GM20000 (cell line): ENCODE measurements around the gene S100A11.

ENCODE experiments used
- DNase-seq: peaks from one replicate; pipeline ENCODE4 v3.0.0; 2012; ENCODE audit warnings: low spot score
- TF ChIP-seq, protein P1 (sequence below): IDR thresholded peaks from 2 replicates; pipeline ENCODE4 v1.5.1; 2012; ENCODE audit warnings: mild to moderate bottlenecking, control low read depth; ENCODE audit errors: extremely low read depth, missing control alignments

The S100A11 gene

DNA sequence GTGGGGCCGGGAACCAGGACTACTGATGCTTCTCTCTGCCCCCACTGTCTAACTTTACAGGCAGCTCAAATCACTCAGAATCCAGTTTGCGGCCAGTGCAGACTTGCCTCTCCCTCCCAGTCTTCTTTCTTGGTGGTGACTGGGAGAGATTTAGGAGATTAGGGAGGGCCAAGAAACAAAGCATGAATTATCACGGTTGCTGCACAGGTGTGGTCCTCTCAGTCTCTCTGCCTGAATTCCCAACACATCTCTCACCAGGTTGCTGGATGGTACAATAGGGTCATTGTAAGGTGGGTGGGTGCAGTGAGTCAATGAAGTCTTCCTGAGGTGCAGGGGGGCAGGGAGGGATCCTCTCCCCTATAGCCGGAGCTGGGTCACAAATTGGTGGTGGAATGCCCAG is 12.6 kb downstream of the S100A11 start:
- TF ChIP-seq, protein P1, sequence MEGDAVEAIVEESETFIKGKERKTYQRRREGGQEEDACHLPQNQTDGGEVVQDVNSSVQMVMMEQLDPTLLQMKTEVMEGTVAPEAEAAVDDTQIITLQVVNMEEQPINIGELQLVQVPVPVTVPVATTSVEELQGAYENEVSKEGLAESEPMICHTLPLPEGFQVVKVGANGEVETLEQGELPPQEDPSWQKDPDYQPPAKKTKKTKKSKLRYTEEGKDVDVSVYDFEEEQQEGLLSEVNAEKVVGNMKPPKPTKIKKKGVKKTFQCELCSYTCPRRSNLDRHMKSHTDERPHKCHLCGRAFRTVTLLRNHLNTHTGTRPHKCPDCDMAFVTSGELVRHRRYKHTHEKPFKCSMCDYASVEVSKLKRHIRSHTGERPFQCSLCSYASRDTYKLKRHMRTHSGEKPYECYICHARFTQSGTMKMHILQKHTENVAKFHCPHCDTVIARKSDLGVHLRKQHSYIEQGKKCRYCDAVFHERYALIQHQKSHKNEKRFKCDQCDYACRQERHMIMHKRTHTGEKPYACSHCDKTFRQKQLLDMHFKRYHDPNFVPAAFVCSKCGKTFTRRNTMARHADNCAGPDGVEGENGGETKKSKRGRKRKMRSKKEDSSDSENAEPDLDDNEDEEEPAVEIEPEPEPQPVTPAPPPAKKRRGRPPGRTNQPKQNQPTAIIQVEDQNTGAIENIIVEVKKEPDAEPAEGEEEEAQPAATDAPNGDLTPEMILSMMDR = no peak
- no peak for DNase-seq

DNA sequence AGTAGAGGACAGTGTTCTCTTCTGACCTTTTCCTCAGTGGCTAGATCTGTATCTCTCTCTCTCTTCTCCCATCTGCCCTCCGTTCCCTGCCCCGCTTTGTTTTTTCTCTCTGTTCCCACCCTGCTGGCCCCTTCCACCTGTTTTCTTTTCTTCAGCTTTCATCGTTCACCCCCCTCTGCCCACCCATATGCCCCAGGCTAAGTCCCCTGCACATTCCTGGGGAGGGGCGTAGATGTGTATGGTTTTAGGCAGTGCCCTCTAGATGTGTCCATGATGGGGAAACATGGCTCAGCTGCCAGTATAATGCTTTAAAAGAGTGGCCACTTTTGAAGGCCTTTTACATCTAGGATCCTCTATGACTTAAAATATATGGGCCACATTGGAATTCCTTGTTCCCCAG is 13.6 kb downstream of the S100A11 start:
- no peak for DNase-seq
- TF ChIP-seq, protein P1 = no peak

DNA sequence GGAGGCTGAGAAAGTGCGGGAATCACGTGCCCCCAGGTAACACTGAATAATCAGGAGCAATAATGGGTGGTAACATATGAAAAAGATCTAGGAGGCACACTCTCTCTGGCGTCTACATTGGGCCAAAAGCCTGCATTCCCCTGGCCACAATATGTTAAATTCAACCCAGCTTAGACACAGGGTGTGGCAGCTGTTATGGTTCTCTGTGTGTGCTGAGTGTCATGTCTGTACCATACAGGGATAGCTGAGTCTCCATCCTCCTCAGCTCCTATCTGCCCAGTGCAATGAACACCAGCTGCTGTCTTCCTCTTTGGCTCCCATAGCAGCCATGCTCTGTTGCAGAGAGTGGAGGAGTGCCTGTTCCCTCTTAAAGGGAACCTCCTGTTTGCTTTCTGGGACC is 14.3 kb downstream of the S100A11 start:
- TF ChIP-seq, protein P1 = no peak
- no peak for DNase-seq

DNA sequence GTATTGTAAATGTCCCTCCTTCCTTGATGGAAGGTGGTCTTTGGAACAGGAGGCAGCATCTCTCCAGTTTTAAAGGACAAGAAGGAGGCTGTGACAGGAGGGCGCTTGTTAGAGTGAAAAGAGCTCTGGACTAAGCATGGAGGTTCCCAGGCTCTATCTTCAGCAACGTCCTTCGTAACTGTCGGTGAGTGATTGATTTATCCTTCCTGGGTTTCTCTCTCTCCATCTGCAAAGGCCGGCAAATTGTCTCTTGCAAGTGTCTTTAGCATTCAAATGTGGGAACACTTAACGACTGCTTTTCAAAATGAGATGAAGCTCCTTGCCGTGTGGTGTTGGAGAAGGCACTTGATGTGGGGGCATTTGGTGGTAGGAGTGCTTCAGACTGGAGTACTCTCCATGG is 15.2 kb downstream of the S100A11 start:
- TF ChIP-seq, protein P1 = no peak
- no peak for DNase-seq

DNA sequence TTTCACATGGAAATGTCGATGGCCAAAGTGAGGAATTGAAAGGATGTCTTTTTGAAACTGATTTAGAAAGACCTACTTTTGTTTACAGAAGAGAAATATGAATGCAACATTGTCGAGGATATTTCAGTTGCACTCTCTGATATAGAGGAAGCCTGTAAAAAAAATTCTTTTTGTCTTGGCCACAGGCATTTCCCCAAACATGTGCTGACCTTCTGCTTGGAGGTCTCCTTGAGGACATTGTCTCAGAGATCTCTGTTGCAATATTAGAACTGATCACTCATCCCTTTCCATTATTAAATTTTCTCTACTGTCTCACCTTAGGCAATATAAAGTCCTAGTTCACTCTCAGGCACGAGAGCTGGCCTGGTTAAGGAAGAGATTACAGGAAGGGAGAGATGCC is 16.0 kb downstream of the S100A11 start:
- TF ChIP-seq, protein P1 = no peak
- no peak for DNase-seq

DNA sequence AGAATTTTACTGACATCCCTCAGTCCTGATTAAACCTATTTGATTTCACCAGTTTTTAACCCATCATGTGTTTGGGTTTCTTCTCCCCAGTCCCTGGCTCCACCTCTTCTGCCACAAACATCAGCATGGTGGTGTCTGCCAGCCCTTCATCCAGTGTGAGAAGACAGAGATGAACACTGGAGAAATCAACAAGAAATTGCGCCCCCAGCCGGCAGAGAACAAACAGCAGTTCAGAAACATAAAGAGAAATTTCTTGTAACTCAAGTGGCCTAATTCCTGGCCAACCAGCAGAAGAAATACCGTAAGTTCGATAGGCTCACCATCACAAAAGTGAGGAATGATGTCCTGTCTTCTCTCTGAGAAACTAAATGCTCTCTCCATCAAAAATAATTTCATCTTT is 18.3 kb downstream of the S100A11 start:
- DNase-seq = no peak
- TF ChIP-seq, protein P1 = peak; percentile 21

DNA sequence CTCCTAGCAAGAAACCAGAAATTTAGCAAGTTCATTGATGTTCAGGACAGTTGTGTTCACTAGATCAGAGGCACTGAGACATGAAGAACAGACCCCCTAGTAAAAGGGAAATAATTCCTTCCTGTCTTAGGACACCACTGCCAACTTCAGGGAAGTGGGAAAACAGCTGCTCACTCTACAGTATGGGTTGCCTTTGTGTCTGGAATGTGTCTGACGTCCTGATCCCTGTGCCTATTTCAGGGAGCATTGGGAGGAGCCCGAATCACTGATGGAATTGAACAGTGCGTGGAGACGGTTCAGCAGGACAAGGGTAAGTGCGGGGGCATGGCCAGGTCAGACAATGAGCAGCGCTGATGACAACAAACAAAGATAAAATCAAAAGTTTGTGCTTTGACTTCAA is 21.0 kb downstream of the S100A11 start:
- DNase-seq = no peak
- TF ChIP-seq, protein P1 = no peak
